Loucy (cell line): Measurements from ENCODE around the gene NECTIN4.

ENCODE experiments used
- EZH2phosphoT487 ChIP-seq: fragments of 200-600 bp; IDR thresholded peaks from 2 replicates; pipeline ENCODE4 v1.6.1; 2018; ENCODE audit warnings: antibody characterized with exemption, mild to moderate bottlenecking, moderate library complexity, borderline replicate concordance
- TF ChIP-seq, protein P1 (sequence below): fragments of 200-600 bp; sonication (generic); conservative IDR thresholded peaks from 2 replicates; pipeline ENCODE4 v1.5.1; 2014; ENCODE audit warnings: mild to moderate bottlenecking, antibody characterized with exemption, low read length

DNA sequence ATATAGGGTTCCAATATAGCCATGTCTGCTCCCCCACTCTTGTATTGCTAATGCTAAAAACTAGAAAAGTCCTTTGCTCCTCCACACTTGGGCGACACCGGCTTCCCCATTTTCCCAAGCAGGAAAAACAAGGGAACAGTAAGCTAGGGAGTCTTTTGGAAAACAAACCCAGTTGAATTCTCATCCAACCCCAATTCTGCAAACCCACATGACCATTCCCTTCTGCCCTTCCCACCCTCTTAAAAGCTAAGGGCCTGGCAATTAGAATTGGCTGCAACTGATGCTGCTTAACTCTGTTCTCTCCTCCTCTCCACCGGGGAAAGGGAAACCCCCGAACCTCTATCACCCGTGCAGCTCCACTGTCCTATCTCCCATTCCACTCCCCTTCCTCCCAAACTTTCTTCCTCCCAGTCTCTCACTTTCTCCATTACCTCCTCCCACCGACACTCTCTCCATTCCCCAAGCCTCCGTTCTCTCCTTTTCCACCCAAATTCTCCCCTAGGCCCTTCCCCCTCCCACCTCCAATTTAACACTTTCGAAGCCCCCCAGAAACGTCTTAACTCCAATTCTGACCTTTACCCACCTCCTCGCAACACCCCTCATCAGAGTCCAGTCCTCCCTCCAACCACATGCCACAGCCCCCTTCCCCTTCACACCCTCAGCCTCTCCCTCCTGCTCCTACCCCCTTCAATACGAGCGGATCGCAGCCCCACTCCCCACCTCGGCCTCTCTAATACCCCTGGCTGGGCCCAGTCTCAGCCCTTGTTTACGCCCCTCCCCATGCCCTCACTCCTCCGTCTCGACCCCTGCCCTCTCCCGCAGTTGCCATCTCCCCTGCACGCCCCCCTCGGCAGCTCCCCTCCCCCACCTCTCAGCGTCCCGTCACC is 42.4 kb upstream of the NECTIN4 start:
- TF ChIP-seq, protein P1, sequence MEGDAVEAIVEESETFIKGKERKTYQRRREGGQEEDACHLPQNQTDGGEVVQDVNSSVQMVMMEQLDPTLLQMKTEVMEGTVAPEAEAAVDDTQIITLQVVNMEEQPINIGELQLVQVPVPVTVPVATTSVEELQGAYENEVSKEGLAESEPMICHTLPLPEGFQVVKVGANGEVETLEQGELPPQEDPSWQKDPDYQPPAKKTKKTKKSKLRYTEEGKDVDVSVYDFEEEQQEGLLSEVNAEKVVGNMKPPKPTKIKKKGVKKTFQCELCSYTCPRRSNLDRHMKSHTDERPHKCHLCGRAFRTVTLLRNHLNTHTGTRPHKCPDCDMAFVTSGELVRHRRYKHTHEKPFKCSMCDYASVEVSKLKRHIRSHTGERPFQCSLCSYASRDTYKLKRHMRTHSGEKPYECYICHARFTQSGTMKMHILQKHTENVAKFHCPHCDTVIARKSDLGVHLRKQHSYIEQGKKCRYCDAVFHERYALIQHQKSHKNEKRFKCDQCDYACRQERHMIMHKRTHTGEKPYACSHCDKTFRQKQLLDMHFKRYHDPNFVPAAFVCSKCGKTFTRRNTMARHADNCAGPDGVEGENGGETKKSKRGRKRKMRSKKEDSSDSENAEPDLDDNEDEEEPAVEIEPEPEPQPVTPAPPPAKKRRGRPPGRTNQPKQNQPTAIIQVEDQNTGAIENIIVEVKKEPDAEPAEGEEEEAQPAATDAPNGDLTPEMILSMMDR = no peak
- TF ChIP-seq EZH2phosphoT487 = no peak
